ENCODE measurements around the gene UNCX.
"Not testable (repeated sequence)": the region's sequence is repeated elsewhere in the genome, so short reads cannot be mapped to it uniquely, and the experiment has no call there.

The UNCX gene

DNA sequence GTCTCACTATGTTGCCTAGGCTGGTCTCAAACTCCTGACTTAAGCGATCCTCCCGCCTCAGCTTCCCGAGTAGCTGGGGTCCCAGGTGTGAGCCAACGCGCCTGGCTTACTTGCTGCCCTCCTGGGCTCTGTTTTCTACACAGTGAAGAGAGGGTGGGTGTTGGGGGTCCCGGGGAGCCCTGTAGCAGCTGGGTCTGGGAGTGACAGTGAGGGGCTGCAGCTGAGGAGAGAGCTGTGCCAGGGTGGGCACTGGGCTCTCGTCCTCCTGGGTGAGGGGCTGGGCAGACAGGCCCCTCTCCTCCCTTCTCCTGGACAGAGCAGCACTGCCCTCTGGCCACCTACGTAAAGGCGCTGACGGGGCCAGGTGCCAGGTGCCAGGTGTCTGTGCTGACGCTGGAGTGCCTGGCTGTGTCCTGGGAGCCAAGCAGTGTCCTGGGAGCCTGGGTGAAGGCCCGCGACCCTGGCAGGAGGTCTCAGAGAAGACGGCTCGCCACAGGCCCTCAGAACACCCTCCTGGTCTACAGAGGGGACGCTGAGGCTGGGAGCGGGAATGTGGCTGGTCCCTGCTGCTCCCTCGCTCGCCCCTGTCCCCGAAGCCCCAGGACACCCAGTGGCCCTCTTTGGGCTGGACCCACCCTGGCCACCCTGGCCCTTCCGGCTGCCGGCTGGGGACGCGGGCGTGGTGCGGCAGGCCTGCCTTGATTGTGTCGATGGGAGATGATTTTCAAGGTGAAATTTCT is 35.6 kb downstream of the UNCX start:
- in situ Hi-C loops (cut with MboI; ENCODE audit: low sequenced_read_pairs, unreplicated experiment): no loop called here
- no peak for DNase-seq (ENCODE audit: low spot score)
- TF ChIP-seq, protein P1, sequence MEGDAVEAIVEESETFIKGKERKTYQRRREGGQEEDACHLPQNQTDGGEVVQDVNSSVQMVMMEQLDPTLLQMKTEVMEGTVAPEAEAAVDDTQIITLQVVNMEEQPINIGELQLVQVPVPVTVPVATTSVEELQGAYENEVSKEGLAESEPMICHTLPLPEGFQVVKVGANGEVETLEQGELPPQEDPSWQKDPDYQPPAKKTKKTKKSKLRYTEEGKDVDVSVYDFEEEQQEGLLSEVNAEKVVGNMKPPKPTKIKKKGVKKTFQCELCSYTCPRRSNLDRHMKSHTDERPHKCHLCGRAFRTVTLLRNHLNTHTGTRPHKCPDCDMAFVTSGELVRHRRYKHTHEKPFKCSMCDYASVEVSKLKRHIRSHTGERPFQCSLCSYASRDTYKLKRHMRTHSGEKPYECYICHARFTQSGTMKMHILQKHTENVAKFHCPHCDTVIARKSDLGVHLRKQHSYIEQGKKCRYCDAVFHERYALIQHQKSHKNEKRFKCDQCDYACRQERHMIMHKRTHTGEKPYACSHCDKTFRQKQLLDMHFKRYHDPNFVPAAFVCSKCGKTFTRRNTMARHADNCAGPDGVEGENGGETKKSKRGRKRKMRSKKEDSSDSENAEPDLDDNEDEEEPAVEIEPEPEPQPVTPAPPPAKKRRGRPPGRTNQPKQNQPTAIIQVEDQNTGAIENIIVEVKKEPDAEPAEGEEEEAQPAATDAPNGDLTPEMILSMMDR (IDR thresholded peaks at IDR 0.05; ENCODE audit: borderline replicate concordance, control extremely low read depth, extremely low read depth, insufficient read depth, missing control alignments): no peak

DNA sequence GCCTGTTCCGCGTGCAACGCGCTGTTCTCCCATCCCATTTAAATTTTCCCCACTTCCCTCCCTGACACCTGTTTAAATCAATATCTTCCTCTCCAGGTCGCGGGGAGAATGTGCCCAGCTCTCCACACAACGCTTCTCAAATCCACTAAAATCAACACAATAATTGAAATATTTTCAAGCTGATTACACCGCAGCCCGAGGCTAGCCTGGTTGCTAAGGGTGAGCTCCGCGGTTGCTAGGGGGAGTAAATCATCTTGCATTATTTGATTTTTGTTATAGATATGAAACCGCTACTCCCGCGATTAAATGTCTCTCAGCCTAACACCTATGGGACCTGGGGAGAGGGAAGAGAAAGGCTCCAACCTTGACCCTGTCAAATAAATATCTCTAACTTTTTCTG is 36.2 kb downstream of the UNCX start:
- TF ChIP-seq, protein P1 (IDR thresholded peaks at IDR 0.05; ENCODE audit: borderline replicate concordance, control extremely low read depth, extremely low read depth, insufficient read depth, missing control alignments): no peak
- no peak for DNase-seq (ENCODE audit: low spot score)
- in situ Hi-C loops (cut with MboI; ENCODE audit: low sequenced_read_pairs, unreplicated experiment): no loop called here

DNA sequence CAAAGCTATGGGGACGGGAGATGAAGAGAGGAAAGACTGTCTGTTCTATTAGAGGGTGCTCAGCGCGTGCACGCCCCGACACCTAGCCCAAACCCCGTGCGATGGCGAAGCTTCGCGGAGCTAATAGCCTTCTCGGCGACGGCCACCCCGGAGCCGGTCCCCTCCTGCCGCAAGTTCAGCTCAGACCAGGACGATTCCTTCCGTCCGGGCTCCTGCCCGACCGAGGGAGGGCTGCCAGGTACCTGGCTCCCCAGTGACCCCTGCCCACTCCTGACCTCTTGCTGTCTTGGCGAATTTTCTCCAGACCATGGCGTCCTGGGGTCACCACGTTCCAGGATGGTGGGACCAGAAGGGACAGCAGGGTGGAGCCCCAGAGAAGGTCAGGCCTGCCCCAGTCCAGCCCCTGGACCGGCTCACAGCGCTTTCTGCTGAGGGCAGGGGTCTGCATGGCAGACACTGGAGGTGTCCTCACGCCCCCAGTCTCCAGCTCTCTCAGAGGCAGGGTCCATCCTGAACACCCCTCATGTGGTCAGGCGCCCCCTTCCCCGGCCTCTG is 36.7 kb downstream of the UNCX start:
- in situ Hi-C loops (cut with MboI; ENCODE audit: low sequenced_read_pairs, unreplicated experiment): no loop called here
- TF ChIP-seq, protein P1 (IDR thresholded peaks at IDR 0.05; ENCODE audit: borderline replicate concordance, control extremely low read depth, extremely low read depth, insufficient read depth, missing control alignments): no peak
- no peak for DNase-seq (ENCODE audit: low spot score)

DNA sequence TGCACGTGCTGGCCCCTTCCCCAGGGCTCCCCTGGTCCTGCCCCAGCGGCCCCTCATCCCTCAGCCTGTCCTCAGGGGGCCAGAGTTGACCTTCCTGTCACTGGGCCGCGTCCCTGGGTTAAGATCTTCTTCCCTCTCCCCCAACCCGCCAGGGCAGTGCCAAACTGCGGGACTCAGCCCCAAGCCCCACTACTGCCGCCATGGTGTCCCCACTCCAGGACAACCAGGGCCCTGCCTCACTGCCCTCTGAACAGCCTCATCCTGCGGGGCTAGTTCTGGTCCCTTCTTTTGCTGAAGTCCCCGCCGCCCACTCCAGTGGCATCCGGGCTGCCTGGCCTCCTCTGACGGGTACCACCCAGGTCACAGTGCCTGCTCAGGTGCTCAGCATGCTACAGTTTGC is 37.5 kb downstream of the UNCX start:
- in situ Hi-C loops (cut with MboI; ENCODE audit: low sequenced_read_pairs, unreplicated experiment): no loop called here
- no peak for DNase-seq (ENCODE audit: low spot score)
- TF ChIP-seq, protein P1 (IDR thresholded peaks at IDR 0.05; ENCODE audit: borderline replicate concordance, control extremely low read depth, extremely low read depth, insufficient read depth, missing control alignments): no peak

DNA sequence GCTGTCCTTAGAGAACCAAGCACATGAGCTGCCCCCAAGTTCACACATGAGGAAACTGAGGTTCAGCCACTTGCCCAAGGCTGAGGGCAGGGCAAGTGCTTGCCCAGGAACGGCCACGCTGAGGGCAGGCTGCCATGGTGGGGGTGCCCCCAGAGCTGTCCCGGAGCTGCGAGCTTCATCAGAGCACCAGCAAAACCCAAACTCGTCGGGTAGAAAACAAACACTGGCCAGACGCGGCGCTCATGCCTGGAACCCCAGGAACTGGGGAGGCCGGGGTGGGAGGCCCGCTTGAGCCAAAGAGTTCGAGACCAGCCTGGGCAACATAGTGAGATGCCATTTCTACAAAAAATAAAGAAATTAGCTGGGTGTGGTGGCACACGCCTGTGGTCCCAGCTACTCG is 38.4 kb downstream of the UNCX start:
- TF ChIP-seq, protein P1 (IDR thresholded peaks at IDR 0.05; ENCODE audit: borderline replicate concordance, control extremely low read depth, extremely low read depth, insufficient read depth, missing control alignments): no peak
- in situ Hi-C loops (cut with MboI; ENCODE audit: low sequenced_read_pairs, unreplicated experiment): no loop called here
- DNase-seq (ENCODE audit: low spot score): no peak

DNA sequence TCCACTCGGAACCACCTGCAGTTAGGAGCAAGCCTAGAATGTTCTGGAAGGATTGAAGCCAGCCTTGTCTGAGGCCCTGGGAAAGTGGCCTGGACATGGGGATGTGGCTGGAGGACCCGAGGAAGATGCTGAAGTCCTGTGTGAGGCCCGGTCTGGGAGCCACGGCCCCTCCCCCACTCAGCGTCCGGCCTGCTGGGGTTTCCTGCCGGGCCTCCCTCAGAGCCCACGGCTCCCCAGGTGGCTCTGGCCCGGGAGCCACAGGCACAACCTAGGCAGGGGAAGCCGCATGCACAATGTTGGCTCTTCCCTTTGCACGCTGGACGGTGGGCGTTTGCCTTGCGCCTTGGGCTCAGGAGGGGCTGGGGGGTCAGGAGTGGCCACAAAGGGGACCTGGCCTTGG is 39.0 kb downstream of the UNCX start:
- DNase-seq (ENCODE audit: low spot score): no peak
- in situ Hi-C loops (cut with MboI; ENCODE audit: low sequenced_read_pairs, unreplicated experiment): no loop called here
- TF ChIP-seq, protein P1 (IDR thresholded peaks at IDR 0.05; ENCODE audit: borderline replicate concordance, control extremely low read depth, extremely low read depth, insufficient read depth, missing control alignments): no peak

DNA sequence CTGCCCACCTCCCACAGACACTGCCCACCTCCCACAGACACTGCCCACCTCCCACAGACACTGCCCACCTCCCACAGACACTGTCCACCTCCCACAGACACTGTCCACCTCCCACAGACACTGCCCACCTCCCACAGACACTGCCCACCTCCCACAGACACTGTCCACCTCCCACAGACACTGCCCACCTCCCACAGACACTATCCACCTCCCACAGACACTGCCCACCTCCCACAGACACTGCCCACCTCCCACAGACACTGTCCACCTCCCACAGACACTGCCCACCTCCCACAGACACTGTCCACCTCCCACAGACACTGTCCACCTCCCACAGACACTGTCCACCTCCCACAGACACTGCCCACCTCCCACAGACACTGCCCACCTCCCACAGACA is 39.5 kb downstream of the UNCX start:
- in situ Hi-C loops (cut with MboI; ENCODE audit: low sequenced_read_pairs, unreplicated experiment); DNase-seq (ENCODE audit: low spot score): not testable (repeated sequence)

Data from GM13976 (cell line).